Hepatocyte (in vitro differentiated cells): ENCODE measurements around the gene GGA1. TPM values are rescaled to one million over a fixed set of nuclear protein-coding genes. Genes with fewer than 3 reads are reported as not detected.

Experiments used
- DNase-seq: peaks from one replicate; pipeline ENCODE4 v3.0.0-alpha.2; 2016; ENCODE audit warnings: low spot score
- H2AFZ ChIP-seq: fragments of 200-600 bp; sonication (generic); 2 replicates; pipeline ENCODE4 v1.6.0; 2016; ENCODE audit warnings: antibody characterized with exemption, mild to moderate bottlenecking
- H3K27ac ChIP-seq: fragments of 200-600 bp; sonication (generic); 2 replicates; pipeline ENCODE4 v1.5.1; 2016; ENCODE audit warnings: mild to moderate bottlenecking
- H3K27me3 ChIP-seq: fragments of 200-600 bp; sonication (generic); 2 replicates; pipeline ENCODE4 v1.6.1; 2016
- H3K36me3 ChIP-seq: fragments of 200-600 bp; sonication (generic); replicated peaks from 2 replicates; pipeline ENCODE4 v1.5.1; 2016; ENCODE audit warnings: low read depth; ENCODE audit not compliant: insufficient read depth
- H3K4me1 ChIP-seq: fragments of 200-600 bp; sonication (generic); 2 replicates; pipeline ENCODE4 v1.5.1; 2016; ENCODE audit warnings: mild to moderate bottlenecking, moderate library complexity; ENCODE audit not compliant: insufficient read depth
- H3K4me2 ChIP-seq: fragments of 200-600 bp; sonication (generic); 2 replicates; pipeline ENCODE4 v1.6.0; 2016
- H3K4me3 ChIP-seq: fragments of 200-600 bp; sonication (generic); 2 replicates; pipeline ENCODE4 v1.5.1; 2016; ENCODE audit warnings: mild to moderate bottlenecking
- H3K79me2 ChIP-seq: fragments of 200-600 bp; sonication (generic); 2 replicates; pipeline ENCODE4 v1.6.0; 2017; ENCODE audit warnings: mild to moderate bottlenecking
- H3K9me2 ChIP-seq: fragments of 200-600 bp; sonication (generic); replicated peaks from 2 replicates; pipeline ENCODE4 v1.6.0; 2017; ENCODE audit warnings: mild to moderate bottlenecking; ENCODE audit not compliant: insufficient read depth
- H3K9me3 ChIP-seq: fragments of 200-600 bp; sonication (generic); 2 replicates; pipeline ENCODE4 v1.5.1; 2016; ENCODE audit warnings: low read depth, mild to moderate bottlenecking
- H4K20me1 ChIP-seq: fragments of 200-600 bp; sonication (generic); 2 replicates; pipeline ENCODE4 v1.6.0; 2016; ENCODE audit warnings: mild to moderate bottlenecking; ENCODE audit not compliant: insufficient read depth, poor library complexity, severe bottlenecking
- EZH2 ChIP-seq: fragments of 200-600 bp; sonication (generic); IDR thresholded peaks from 2 replicates; pipeline ENCODE4 v1.6.1; 2016; ENCODE audit warnings: antibody characterized with exemption, mild to moderate bottlenecking, borderline replicate concordance
- EZH2phosphoT487 ChIP-seq: fragments of 200-600 bp; sonication (generic); IDR thresholded peaks from one replicate; pipeline ENCODE4 v1.6.1; 2018; ENCODE audit warnings: antibody characterized with exemption, mild to moderate bottlenecking, low read depth, moderate library complexity; ENCODE audit not compliant: unreplicated experiment, severe bottlenecking
- WGBS: methylation state at CpG from one replicate; pipeline ENCODE4 v1.1.6; 2016; ENCODE audit warnings: low lambda C conversion rate; ENCODE audit errors: missing lambda C conversion rate; 5-methylcytosine and 5-hydroxymethylcytosine counted together
- polyA plus RNA-seq: library from polyadenylated mRNA; unstranded; fragments of >200 nt; fragmentation: Nextera tagmentation; extraction: Ambion mirVana; gene quantifications from 2 replicates; pipeline ENCODE4 v1.2.1, GENCODE V29; 2016
- total RNA-seq: library from RNA; depleted of rRNA; stranded (reverse); fragments of >200 nt; gene quantifications from 2 replicates; pipeline ENCODE4 v1.2.3, GENCODE V29; 2014
- TF ChIP-seq, protein P1 (sequence below): fragments of 200-600 bp; sonication (generic); IDR thresholded peaks from 2 replicates; pipeline ENCODE4 v1.5.1; 2016; ENCODE audit warnings: antibody characterized with exemption, mild to moderate bottlenecking; ENCODE audit not compliant: poor library complexity

GGA1 gene
- total and polyA plus RNA-seq, 2 experiments from 2014 or later, result 30.2 to 51.5 TPM

DNA sequence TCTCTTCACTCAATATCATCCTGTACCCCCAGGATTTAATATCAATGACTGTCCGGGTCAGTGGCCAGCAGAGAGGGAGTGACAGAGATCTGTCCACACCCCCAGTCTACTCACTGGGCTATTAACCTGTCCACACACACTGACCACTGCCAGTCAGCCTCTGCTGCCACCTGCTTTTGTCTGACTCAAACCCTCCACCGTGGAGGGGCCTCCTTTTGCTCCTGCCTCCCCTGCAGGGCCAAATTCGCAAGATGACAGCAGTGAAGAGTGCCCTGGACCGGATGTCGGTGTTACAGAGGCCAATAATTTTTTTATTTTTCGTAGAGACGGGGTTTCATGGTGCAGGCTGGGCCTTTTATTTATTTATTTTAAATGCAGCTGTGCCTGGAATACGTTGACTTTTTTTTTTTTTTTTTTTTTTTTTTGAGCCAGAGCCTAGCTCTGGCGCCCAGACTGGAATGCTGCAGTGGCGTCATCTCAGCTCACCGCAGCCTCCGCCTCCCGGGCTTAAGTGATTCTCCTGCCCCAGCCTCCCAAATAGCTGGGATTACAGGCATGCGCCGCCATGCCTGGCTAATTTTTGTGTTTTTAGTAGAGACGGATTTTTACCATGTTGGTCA lies 55.0 kb downstream of the GGA1 start:
- Histone ChIP-seq H3K9me3 (no peaks in the 10 kb centered on the region), H4K20me1 (peaks cover 6% of the 10 kb centered on the region), H3K27ac (no peak overlapping the region)

DNA sequence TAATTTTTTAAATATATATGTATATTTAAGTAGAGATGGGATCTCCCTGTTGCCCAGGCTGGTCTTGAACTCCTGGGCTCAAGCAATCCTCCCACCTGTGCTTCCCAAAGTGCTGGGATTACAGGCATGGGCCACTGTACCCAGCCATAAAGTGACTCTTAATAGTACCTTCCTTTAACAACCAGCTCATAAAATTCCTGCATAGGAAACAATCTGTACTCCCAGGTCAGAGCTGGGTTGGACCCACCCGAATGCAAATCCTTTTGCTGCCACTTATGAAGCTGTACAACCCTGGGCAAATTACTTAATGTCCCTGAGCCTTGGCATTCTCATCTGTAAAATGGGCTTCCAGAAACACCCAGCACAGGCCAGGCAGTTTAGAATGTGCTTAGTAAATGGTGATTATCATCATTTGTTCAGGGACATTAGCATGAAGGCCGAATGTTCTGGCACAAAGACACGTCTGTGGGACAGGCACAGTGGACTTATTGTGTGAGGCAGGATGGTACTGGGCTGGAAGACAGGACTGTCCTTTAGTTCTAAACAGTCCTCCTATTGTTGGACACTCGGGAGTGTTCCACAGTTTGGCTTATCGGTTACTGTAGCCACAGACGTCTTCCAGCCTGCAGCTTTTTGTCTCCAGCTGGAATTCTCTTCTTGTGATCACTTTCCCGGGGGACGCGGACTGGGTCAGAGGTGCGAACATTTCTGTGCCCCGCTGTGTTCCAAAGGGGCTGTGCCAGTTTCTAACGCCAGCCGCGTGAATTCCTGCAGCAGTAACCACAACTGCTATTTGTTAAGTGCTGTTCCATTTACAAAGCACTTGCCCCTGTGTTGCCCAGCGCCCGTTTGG lies 55.8 kb downstream of the GGA1 start:
- 88% methylated on average over 16 of the region's 16 CpGs for WGBS
- peaks cover 56% of the 10 kb centered on the region for H3K79me2 ChIP-seq
- H3K4me2 ChIP-seq, result no peak overlapping the region
- H3K9me3 ChIP-seq, result no peaks in the 10 kb centered on the region
- no peak for DNase-seq
- H3K4me1 ChIP-seq, result peaks cover 21% of the 10 kb centered on the region
- TF ChIP-seq, protein P1, sequence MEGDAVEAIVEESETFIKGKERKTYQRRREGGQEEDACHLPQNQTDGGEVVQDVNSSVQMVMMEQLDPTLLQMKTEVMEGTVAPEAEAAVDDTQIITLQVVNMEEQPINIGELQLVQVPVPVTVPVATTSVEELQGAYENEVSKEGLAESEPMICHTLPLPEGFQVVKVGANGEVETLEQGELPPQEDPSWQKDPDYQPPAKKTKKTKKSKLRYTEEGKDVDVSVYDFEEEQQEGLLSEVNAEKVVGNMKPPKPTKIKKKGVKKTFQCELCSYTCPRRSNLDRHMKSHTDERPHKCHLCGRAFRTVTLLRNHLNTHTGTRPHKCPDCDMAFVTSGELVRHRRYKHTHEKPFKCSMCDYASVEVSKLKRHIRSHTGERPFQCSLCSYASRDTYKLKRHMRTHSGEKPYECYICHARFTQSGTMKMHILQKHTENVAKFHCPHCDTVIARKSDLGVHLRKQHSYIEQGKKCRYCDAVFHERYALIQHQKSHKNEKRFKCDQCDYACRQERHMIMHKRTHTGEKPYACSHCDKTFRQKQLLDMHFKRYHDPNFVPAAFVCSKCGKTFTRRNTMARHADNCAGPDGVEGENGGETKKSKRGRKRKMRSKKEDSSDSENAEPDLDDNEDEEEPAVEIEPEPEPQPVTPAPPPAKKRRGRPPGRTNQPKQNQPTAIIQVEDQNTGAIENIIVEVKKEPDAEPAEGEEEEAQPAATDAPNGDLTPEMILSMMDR, result no peak
- no peak for TF ChIP-seq EZH2
- TF ChIP-seq EZH2phosphoT487, result no peak
- H2AFZ ChIP-seq, result no peak overlapping the region
- H3K4me3 ChIP-seq, result no peak overlapping the region
- H3K36me3 ChIP-seq, result no peaks in the 10 kb centered on the region
- H3K27me3 ChIP-seq, result no peaks in the 10 kb centered on the region
- H4K20me1 ChIP-seq, result peaks cover 6% of the 10 kb centered on the region
- no peak overlapping the region for H3K27ac ChIP-seq
- H3K9me2 ChIP-seq, result no peaks in the 10 kb centered on the region

More for the DNA sequence above, 55.0 kb downstream of the GGA1 start:
- peaks cover 21% of the 10 kb centered on the region for H3K4me1 ChIP-seq
- no peak for DNase-seq
- no peak overlapping the region for H3K4me2 ChIP-seq
- no peak overlapping the region for H2AFZ ChIP-seq
- H3K9me2 ChIP-seq, result no peaks in the 10 kb centered on the region
- H3K36me3 ChIP-seq, result no peaks in the 10 kb centered on the region
- 86% methylated on average over 16 of the region's 16 CpGs for WGBS
- TF ChIP-seq EZH2, result no peak
- TF ChIP-seq EZH2phosphoT487, result no peak
- TF ChIP-seq, protein P1, result no peak
- H3K79me2 ChIP-seq, result peaks cover 61% of the 10 kb centered on the region
- no peak overlapping the region for H3K4me3 ChIP-seq
- H3K27me3 ChIP-seq, result no peaks in the 10 kb centered on the region

DNA sequence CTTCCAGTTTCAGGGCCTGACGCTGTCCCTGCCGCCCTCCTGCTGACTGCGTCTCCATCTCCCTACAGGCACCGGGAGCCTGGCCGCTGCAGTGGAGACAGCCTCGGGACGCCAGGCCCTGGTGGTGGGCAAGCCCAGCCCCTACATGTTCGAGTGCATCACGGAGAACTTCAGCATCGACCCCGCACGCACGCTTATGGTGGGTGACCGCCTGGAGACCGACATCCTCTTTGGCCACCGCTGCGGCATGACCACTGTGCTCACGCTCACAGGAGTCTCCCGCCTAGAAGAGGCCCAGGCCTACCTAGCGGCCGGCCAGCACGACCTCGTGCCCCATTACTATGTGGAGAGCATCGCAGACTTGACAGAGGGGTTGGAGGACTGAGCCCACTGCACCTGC lies 56.9 kb downstream of the GGA1 start:
- no peak overlapping the region for H3K4me2 ChIP-seq
- H4K20me1 ChIP-seq, result peaks cover 5% of the 10 kb centered on the region
- peaks cover 46% of the 10 kb centered on the region for H3K79me2 ChIP-seq
- H3K9me2 ChIP-seq, result no peaks in the 10 kb centered on the region
- no peaks in the 10 kb centered on the region for H3K36me3 ChIP-seq
- no peak for DNase-seq
- H3K4me1 ChIP-seq, result peaks cover 12% of the 10 kb centered on the region
- no peaks in the 10 kb centered on the region for H3K9me3 ChIP-seq
- no peaks in the 10 kb centered on the region for H3K27me3 ChIP-seq
- H2AFZ ChIP-seq, result no peak overlapping the region
- H3K4me3 ChIP-seq, result no peak overlapping the region
- 97% methylated on average over 21 of the region's 24 CpGs for WGBS
- H3K27ac ChIP-seq, result no peak overlapping the region
- TF ChIP-seq EZH2phosphoT487 (no peak), EZH2 (no peak)
- TF ChIP-seq, protein P1, result no peak
